Testis (tissue), 2 donors: Measurements from ENCODE around the gene PCDHGA8.

Experiments used
- CTCF ChIP-seq, 3 experiments: fragments of 450-650 bp in 2 of 3; fragments of 200-600 bp in 1 of 3; sonication (generic) in 1 of 3; IDR thresholded peaks; one replicate each; pipeline ENCODE4 v1.5.1; 2016 to 2019; ENCODE audit warnings: antibody characterized with exemption in 3 of 3, mild to moderate bottlenecking in 2 of 3, moderate library complexity in 1 of 3
- POLR2A ChIP-seq: fragments of 450-650 bp; IDR thresholded peaks from one replicate; pipeline ENCODE4 v1.6.1; 2017; ENCODE audit warnings: antibody characterized with exemption, mild to moderate bottlenecking, moderate library complexity

- TF ChIP-seq POLR2A (no peak), CTCF (IDR thresholded peaks at IDR 0.05) (no peak)
These were observed 36.8 kb upstream of the PCDHGA8 start for GRCh38 chr5:141355641-141356040.
